CD14-positive monocyte (primary cell): ENCODE measurements around the gene LAPTM4A. TPM values are rescaled to one million over a fixed set of nuclear protein-coding genes. Genes with fewer than 3 reads are reported as not detected.

Experiments
- DNase-seq, 3 donors: peaks; one replicate each; pipeline ENCODE4 v3.0.0-alpha.2; 2011 to 2022
- H2AFZ ChIP-seq: 2 replicates; pipeline ENCODE4 v1.6.0; 2012; ENCODE audit warnings: mild to moderate bottlenecking, low read depth, low read length, inconsistent platforms; ENCODE audit not compliant: insufficient read depth, poor library complexity, severe bottlenecking
- H3K27ac ChIP-seq, 2 donors: 1 replicate in 1 of 2; 2 replicates in 1 of 2; pipeline ENCODE4 v1.5.1; 2012 to 2013; ENCODE audit warnings: low read length in 2 of 2, control low read depth in 1 of 2, inconsistent platforms in 1 of 2, low read depth in 1 of 2, mild to moderate bottlenecking in 1 of 2
- H3K27me3 ChIP-seq, 2 donors: one replicate each; pipeline versions ENCODE4 v1.6.0 to v1.6.1; 2011 to 2013; ENCODE audit warnings: low read length in 2 of 2; ENCODE audit not compliant: control insufficient read depth in 2 of 2, insufficient read depth in 2 of 2
- H3K36me3 ChIP-seq, 2 donors: replicated peaks in 1 of 2; 1 replicate in 1 of 2; 2 replicates in 1 of 2; pipeline versions ENCODE4 v1.5.1 to v1.6.1; 2012 to 2013; ENCODE audit warnings: low read length in 2 of 2, control low read depth in 1 of 2, inconsistent platforms in 1 of 2, mild to moderate bottlenecking in 1 of 2; ENCODE audit not compliant: insufficient read depth in 2 of 2, control insufficient read depth in 1 of 2
- H3K4me1 ChIP-seq, 2 donors: 1 replicate in 1 of 2; 2 replicates in 1 of 2; pipeline versions ENCODE4 v1.5.1 to v1.6.1; 2012 to 2013; ENCODE audit warnings: low read length in 2 of 2, control low read depth in 1 of 2, inconsistent platforms in 1 of 2, mild to moderate bottlenecking in 1 of 2, moderate library complexity in 1 of 2; ENCODE audit not compliant: insufficient read depth in 2 of 2, control insufficient read depth in 1 of 2
- H3K4me2 ChIP-seq: replicated peaks from 2 replicates; pipeline ENCODE3; 2012; ENCODE audit warnings: low read length, moderate library complexity, mild to moderate bottlenecking; ENCODE audit not compliant: poor library complexity, severe bottlenecking; ENCODE audit errors: extremely low read depth
- H3K4me3 ChIP-seq, 3 experiments: fragments of 200-600 bp in 1 of 3; sonication (generic) in 1 of 3; replicated peaks in 1 of 3; 1 replicate in 2 of 3; 2 replicates in 1 of 3; pipeline ENCODE4 v1.5.1; 2011 to 2013; ENCODE audit warnings: low read length in 3 of 3, mild to moderate bottlenecking in 3 of 3, control low read depth in 2 of 3, low read depth in 2 of 3, inconsistent platforms in 1 of 3, moderate library complexity in 1 of 3
- H3K79me2 ChIP-seq: 2 replicates; pipeline ENCODE4 v1.6.0; 2012; ENCODE audit warnings: mild to moderate bottlenecking, control low read depth, inconsistent platforms, low read length, moderate library complexity; ENCODE audit not compliant: insufficient read depth
- H3K9ac ChIP-seq: 2 replicates; pipeline ENCODE4 v1.6.0; 2017; ENCODE audit warnings: low read length, mild to moderate bottlenecking; ENCODE audit not compliant: insufficient read depth, poor library complexity, severe bottlenecking
- H3K9me3 ChIP-seq, 2 donors: replicated peaks in 1 of 2; 1 replicate in 1 of 2; 2 replicates in 1 of 2; pipeline versions ENCODE4 v1.5.1 to v1.6.1; 2012 to 2013; ENCODE audit warnings: low read length in 2 of 2, control low read depth in 1 of 2; ENCODE audit not compliant: control insufficient read depth in 1 of 2, insufficient read depth in 1 of 2
- H4K20me1 ChIP-seq: 2 replicates; pipeline ENCODE4 v1.6.0; 2012; ENCODE audit warnings: mild to moderate bottlenecking, low read length, control low read depth, moderate library complexity; ENCODE audit not compliant: insufficient read depth
- H3K27ac Mint-ChIP-seq, 7 donors: one replicate each; pipeline ENCODE4 v1.8.0; 2020; ENCODE audit warnings: mild to moderate bottlenecking in 7 of 7, mixed read lengths in 7 of 7, moderate library complexity in 6 of 7, inconsistent platforms in 2 of 7
- H3K27me3 Mint-ChIP-seq, 3 donors: one replicate each; pipeline ENCODE4 v1.8.0; 2021 to 2022; ENCODE audit warnings: low read depth in 3 of 3, mild to moderate bottlenecking in 3 of 3, mixed read lengths in 3 of 3, moderate library complexity in 3 of 3, inconsistent platforms in 1 of 3
- H3K36me3 Mint-ChIP-seq, 2 donors: one replicate each; pipeline ENCODE4 v1.8.0; 2020; ENCODE audit warnings: mixed read lengths in 2 of 2, inconsistent platforms in 1 of 2, mild to moderate bottlenecking in 1 of 2
- H3K4me1 Mint-ChIP-seq: one replicate; pipeline ENCODE4 v1.8.0; 2020; ENCODE audit warnings: mild to moderate bottlenecking, mixed read lengths
- H3K4me3 Mint-ChIP-seq, 2 donors: one replicate each; pipeline ENCODE4 v1.8.0; 2020; ENCODE audit warnings: mild to moderate bottlenecking in 2 of 2, mixed read lengths in 2 of 2, moderate library complexity in 1 of 2
- H3K9me3 Mint-ChIP-seq, 7 donors: one replicate each; pipeline ENCODE4 v1.8.0; 2020 to 2022; ENCODE audit warnings: mixed read lengths in 7 of 7, mild to moderate bottlenecking in 6 of 7, moderate library complexity in 6 of 7, inconsistent platforms in 2 of 7
- CTCF ChIP-seq: fragments of 200-600 bp; IDR thresholded peaks from one replicate; pipeline ENCODE4 v1.8.0; 2022; ENCODE audit warnings: antibody characterized with exemption, mild to moderate bottlenecking
- WGBS: methylation state at CpG from one replicate; pipeline ENCODE4 v1.1.5; 2013; ENCODE audit warnings: missing lambda C conversion rate; ENCODE audit not compliant: insufficient coverage; 5-methylcytosine and 5-hydroxymethylcytosine counted together
- intact Hi-C, 2 donors: fragments of 100-400 bp; cut with micrococcal nuclease; formaldehyde crosslinking; loops; one replicate each; pipeline versions ENCODE4 v1.15.0 to v1.15.1; 2023
- polyA plus RNA-seq, 3 donors: library from polyadenylated mRNA; depleted of rRNA in 1 of 3; unstranded in 2 of 3; stranded (reverse) in 1 of 3; fragments of 300-500 nt in 2 of 3; fragments of >200 nt in 1 of 3; fragmentation: Illumina TruSeq in 2 of 3; gene quantifications; 1 replicate in 2 of 3; 2 replicates in 1 of 3; pipeline ENCODE4 v1.2.3, GENCODE V29; 2012 to 2021

The LAPTM4A gene
- polyA plus RNA-seq, 3 donors: 182 to 442 (median 421) TPM

- Mint-ChIP-seq H3K4me3 (no peak overlapping the region), H3K4me1 (peaks cover 12% of the 10 kb centered on the region), H3K36me3 (peaks cover 50 to 57% of the 10 kb centered on the region in 2 donors), H3K9me3 (peaks cover 7 to 20% (median 11%) of the 10 kb centered on the region in 7 donors), H3K27me3 (peaks cover 0 to 5% (median 0%) of the 10 kb centered on the region in 3 donors), H3K27ac (no peak overlapping the region)
- Histone ChIP-seq H3K27me3 (no peaks in the 10 kb centered on the region), H3K36me3 (peaks cover 31 to 52% of the 10 kb centered on the region in 2 donors), H4K20me1 (peaks cover 45% of the 10 kb centered on the region), H3K9me3 (peaks cover 7% of the 10 kb centered on the region in 2 donors), H3K79me2 (peaks cover 4% of the 10 kb centered on the region), H3K4me3 (no peak overlapping the region), H3K9ac (no peak overlapping the region), H2AFZ (no peak overlapping the region), H3K27ac (no peak overlapping the region), H3K4me1 (no peaks in the 10 kb centered on the region), H3K4me2 (no peak overlapping the region)
- DNase-seq: no peak
- TF ChIP-seq CTCF: no peak
- intact Hi-C loops: no loop called here
- WGBS: 100% methylated on average over 4 of the region's 4 CpGs
Observed at GRCh38 chr2:20027260-20027677, 24.2 kb downstream of the LAPTM4A start.

GRCh38 chr2:20025065-20025786, 26.2 kb downstream of the LAPTM4A start:
- TF ChIP-seq CTCF: no peak
- WGBS: no CpG with 5 or more reads among the region's 3 CpGs
- Histone ChIP-seq H3K36me3 (peaks cover 11 to 32% of the 10 kb centered on the region in 2 donors), H3K27ac (no peak overlapping the region), H3K9ac (no peak overlapping the region), H3K4me1 (no peaks in the 10 kb centered on the region), H3K9me3 (peaks cover 23 to 25% of the 10 kb centered on the region in 2 donors), H3K79me2 (no peaks in the 10 kb centered on the region), H4K20me1 (peaks cover 26% of the 10 kb centered on the region), H3K27me3 (no peaks in the 10 kb centered on the region), H3K4me3 (no peak overlapping the region), H2AFZ (no peak overlapping the region), H3K4me2 (no peak overlapping the region)
- Mint-ChIP-seq H3K27me3 (peaks cover 0 to 3% (median 0%) of the 10 kb centered on the region in 3 donors), H3K4me3 (no peak overlapping the region), H3K4me1 (peaks cover 14% of the 10 kb centered on the region), H3K27ac (no peak overlapping the region), H3K36me3 (peaks cover 33 to 41% of the 10 kb centered on the region in 2 donors), H3K9me3 (peaks cover 24 to 35% (median 27%) of the 10 kb centered on the region in 7 donors)
- DNase-seq: no peak
- intact Hi-C loops: no loop called here
